Left lung (tissue), 10 donors: ENCODE measurements around the gene TRMT44. TPM values are rescaled to one million over a fixed set of nuclear protein-coding genes. Genes with fewer than 3 reads are reported as not detected.

Experiments used
- ATAC-seq: fragments of 200-7000 bp; cut with Tn5 transposase; one replicate; pipeline ENCODE4 v1.9.1; 2020; ENCODE audit warnings: moderate library complexity
- DNase-seq, 4 donors: peaks; one replicate each; pipeline ENCODE4 v3.0.0-alpha.2; 2013 to 2020
- H3K27ac ChIP-seq, 2 donors: fragments of 200-600 bp; sonication (generic) in 1 of 2; one replicate each; pipeline versions ENCODE4 v1.5.0 to v1.8.0; 2020 to 2021
- H3K27me3 ChIP-seq, 2 donors: fragments of 200-600 bp; sonication (generic) in 1 of 2; one replicate each; pipeline versions ENCODE4 v1.5.0 to v1.8.0; 2020 to 2021
- H3K36me3 ChIP-seq, 2 donors: fragments of 200-600 bp; sonication (generic) in 1 of 2; one replicate each; pipeline versions ENCODE4 v1.5.0 to v1.8.0; 2020 to 2021
- H3K4me1 ChIP-seq, 2 donors: fragments of 200-600 bp; one replicate each; pipeline ENCODE4 v1.8.0; 2021
- H3K4me3 ChIP-seq, 2 donors: fragments of 200-600 bp; sonication (generic) in 1 of 2; one replicate each; pipeline versions ENCODE4 v1.5.0 to v1.8.0; 2020 to 2021; ENCODE audit warnings: mild to moderate bottlenecking in 1 of 2
- H3K9me3 ChIP-seq, 2 donors: fragments of 200-600 bp; sonication (generic) in 1 of 2; one replicate each; pipeline versions ENCODE4 v1.5.0 to v1.8.0; 2020 to 2021
- intact Hi-C, 2 donors: fragments of 100-400 bp; cut with DNase I; formaldehyde crosslinking; loops; one replicate each; pipeline versions ENCODE4 v1.11.2 to v1.14.2; 2022
- polyA plus RNA-seq, 6 donors: library from polyadenylated mRNA; unstranded; fragments of 120-200 nt; gene quantifications; one replicate each; pipeline ENCODE4 v1.2.1, GENCODE V29; 2013; ENCODE audit not compliant: insufficient read length in 6 of 6
- total RNA-seq, 2 donors: library from RNA; stranded (reverse); fragmentation: NEBNext Ultra II Directional; extraction: Animal tissue kit (Norgen Biotek cat#: 25700); gene quantifications; one replicate each; pipeline ENCODE4 v1.2.1, GENCODE V29; 2021
- TF ChIP-seq, protein P1 (sequence below), 2 donors: fragments of 200-600 bp; sonication (generic) in 1 of 2; IDR thresholded peaks; one replicate each; pipeline versions ENCODE4 v1.5.0 to v1.8.0; 2021; ENCODE audit warnings: antibody characterized with exemption in 2 of 2
- donor health status: DM: no; HTN: yes; CAD: no.
- donor health status: DM: no; HTN: no; CAD: no.

TRMT44 gene
- total and polyA plus RNA-seq, 8 donors = 15.0 to 20.6 (median 19.1) TPM

DNA sequence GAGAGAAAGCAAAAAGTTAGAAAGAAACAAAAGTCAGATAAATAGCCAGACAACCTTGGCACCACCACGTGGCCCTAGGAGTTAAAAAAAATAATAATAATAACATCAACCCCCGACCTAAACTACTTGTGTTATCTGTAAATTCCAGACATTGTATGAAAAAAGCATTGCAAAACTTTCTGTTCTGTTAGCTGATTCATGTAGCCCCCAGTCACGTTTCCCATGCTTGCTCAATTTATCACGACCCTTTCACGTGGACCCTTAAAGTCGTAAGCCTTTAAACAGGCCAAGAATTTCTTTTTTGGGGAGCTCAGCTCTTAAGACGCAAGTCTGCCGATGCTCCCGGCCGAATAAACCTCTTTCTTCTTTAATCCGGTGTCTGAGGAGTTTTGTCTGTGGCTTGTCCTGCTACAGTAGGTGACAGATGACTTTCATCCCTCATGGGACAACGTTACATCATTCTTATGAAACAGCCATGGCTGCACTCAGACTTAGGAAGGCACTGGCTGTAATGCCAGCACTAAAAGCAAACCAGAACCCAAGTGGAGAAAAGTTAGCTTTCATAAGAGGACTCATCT is 574 bp upstream of the TRMT44 start:
- intact Hi-C loops = no loop called here
- DNase-seq = peak in 1 of 4 donors; percentile 44
- H3K4me3 ChIP-seq = peak overlapping the region; percentile 96 to 100

DNA sequence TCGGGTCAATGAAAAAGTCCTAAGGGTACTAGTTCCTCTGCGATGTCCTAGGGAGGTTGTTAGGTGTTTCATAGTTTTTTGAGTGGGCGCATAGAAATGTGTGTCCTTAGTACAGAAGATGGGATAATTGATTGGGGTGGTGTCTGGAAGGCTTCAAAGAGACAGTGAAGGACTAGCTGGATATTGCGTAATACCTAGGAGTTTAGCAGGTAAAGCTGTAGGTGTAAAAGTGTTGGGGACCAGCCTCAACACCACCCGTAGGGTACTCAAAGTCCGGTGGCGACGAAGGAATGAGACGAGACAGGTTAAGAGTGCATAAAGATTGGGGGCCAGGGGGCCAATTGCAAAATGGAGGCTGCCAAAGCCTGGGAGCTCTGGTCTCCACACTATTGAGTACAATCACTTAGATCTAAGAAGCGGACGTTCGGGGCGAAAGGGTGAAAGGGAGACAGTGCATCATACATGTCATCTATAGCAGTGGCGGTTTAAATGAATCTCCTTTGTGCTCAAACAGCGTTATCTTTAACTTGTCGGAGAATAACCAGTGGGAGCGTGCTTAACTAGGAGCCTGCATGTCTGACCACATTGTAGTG is 1.0 kb downstream of the TRMT44 start:
- H3K27me3 ChIP-seq = no peaks in the 10 kb centered on the region
- peak overlapping the region; percentile 96 to 100 for H3K4me3 ChIP-seq
- H3K9me3 ChIP-seq = no peaks in the 10 kb centered on the region
- ATAC-seq = no peak
- no peak for DNase-seq
- H3K27ac ChIP-seq = peak overlapping the region in 1 of 2 donors; percentile 97
- intact Hi-C loops = no loop called here
- H3K36me3 ChIP-seq = peaks cover 0 to 3% of the 10 kb centered on the region in 2 donors
- TF ChIP-seq, protein P1, sequence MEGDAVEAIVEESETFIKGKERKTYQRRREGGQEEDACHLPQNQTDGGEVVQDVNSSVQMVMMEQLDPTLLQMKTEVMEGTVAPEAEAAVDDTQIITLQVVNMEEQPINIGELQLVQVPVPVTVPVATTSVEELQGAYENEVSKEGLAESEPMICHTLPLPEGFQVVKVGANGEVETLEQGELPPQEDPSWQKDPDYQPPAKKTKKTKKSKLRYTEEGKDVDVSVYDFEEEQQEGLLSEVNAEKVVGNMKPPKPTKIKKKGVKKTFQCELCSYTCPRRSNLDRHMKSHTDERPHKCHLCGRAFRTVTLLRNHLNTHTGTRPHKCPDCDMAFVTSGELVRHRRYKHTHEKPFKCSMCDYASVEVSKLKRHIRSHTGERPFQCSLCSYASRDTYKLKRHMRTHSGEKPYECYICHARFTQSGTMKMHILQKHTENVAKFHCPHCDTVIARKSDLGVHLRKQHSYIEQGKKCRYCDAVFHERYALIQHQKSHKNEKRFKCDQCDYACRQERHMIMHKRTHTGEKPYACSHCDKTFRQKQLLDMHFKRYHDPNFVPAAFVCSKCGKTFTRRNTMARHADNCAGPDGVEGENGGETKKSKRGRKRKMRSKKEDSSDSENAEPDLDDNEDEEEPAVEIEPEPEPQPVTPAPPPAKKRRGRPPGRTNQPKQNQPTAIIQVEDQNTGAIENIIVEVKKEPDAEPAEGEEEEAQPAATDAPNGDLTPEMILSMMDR (IDR thresholded peaks at IDR 0.05) = no peak
- peaks cover 19 to 59% of the 10 kb centered on the region in 2 donors for H3K4me1 ChIP-seq

More for the DNA sequence above, 574 bp upstream of the TRMT44 start:
- peak; percentile 30 for ATAC-seq
- Histone ChIP-seq H3K4me1 (peaks cover 35 to 75% of the 10 kb centered on the region in 2 donors), H3K36me3 (no peaks in the 10 kb centered on the region), H3K27me3 (no peaks in the 10 kb centered on the region), H3K9me3 (no peaks in the 10 kb centered on the region), H3K27ac (peak overlapping the region; percentile 94 to 97)
- TF ChIP-seq, protein P1 (IDR thresholded peaks at IDR 0.05) = no peak

GRCh38 chr4:8442596-8443358 is 2.2 kb downstream of the TRMT44 start:
- peaks cover 14 to 54% of the 10 kb centered on the region in 2 donors for H3K4me1 ChIP-seq

DNA sequence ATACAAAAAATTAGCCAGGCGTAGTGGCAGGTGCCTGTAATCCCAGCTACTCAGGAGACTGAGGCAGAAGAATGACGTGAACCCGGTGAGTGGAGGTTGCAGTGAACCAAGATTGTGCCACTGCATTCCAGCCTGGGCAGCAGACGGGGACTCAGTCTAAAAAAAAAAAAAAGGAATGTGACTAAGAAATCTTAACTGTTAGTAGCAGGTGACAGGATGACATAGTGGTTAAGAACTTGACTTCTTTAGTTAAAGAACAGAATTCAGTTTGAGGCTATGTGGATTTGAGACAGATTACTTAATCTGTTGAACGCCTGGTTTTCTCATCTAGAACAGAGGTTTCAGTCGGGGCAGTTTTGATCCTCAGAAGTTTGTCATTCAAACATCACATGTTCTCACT is 3.2 kb downstream of the TRMT44 start:
- DNase-seq = no peak

More at GRCh38 chr4:8442596-8443358, 2.2 kb downstream of the TRMT44 start:
- TF ChIP-seq, protein P1 (IDR thresholded peaks at IDR 0.05) = no peak
- H3K9me3 ChIP-seq = no peaks in the 10 kb centered on the region
- peaks cover 0 to 15% of the 10 kb centered on the region in 2 donors for H3K36me3 ChIP-seq
- ATAC-seq (no peak), DNase-seq (no peak)
- peak overlapping the region in 1 of 2 donors; percentile 100 for H3K4me3 ChIP-seq
- intact Hi-C loops = no loop called here
- H3K27ac ChIP-seq = no peak overlapping the region
- no peaks in the 10 kb centered on the region for H3K27me3 ChIP-seq

More for the DNA sequence above, 3.2 kb downstream of the TRMT44 start:
- TF ChIP-seq, protein P1 (IDR thresholded peaks at IDR 0.05) = no peak
- H3K27ac ChIP-seq = no peak overlapping the region
- no peaks in the 10 kb centered on the region for H3K27me3 ChIP-seq
- ATAC-seq = no peak
- peaks cover 0 to 25% of the 10 kb centered on the region in 2 donors for H3K36me3 ChIP-seq
- H3K4me3 ChIP-seq = no peak overlapping the region
- no peaks in the 10 kb centered on the region for H3K9me3 ChIP-seq
- intact Hi-C loops = no loop called here
- H3K4me1 ChIP-seq = peaks cover 14 to 44% of the 10 kb centered on the region in 2 donors
